Mucosa of gallbladder (tissue), 1 donor: ENCODE data around the gene LDAF1. TPM values are rescaled to one million over a fixed set of nuclear protein-coding genes. Genes with fewer than 3 reads are reported as not detected.

ENCODE experiments used
- total RNA-seq: library from RNA; stranded (reverse); gene quantifications from one replicate; pipeline ENCODE4 v1.2.1, GENCODE V29; 2021
- donor health status: DM: no; HTN: no; CAD: no.

Gene LDAF1
- total RNA-seq, 1 donor from 2014 or later = 61.5 TPM

Other genes with a start within 250 kb of the LDAF1 start
- gene DNAH3, start 7.8 kb upstream of the LDAF1 start, total RNA-seq = 0.58 TPM
- gene ZP2, start 52.9 kb downstream of the LDAF1 start, total RNA-seq = 0.09 TPM
- gene ANKS4B, start 75.0 kb downstream of the LDAF1 start, total RNA-seq = 25.1 TPM
- gene CRYM, start 119.6 kb downstream of the LDAF1 start, total RNA-seq = 15.6 TPM